ENCODE data around the gene TNFSF10.

Gene TNFSF10

GRCh38 chr3:172543419-172543818 is 20.2 kb upstream of the TNFSF10 start:
- no CpG with 5 or more reads among the region's 1 CpG for WGBS, 2 donors (ENCODE audit: extremely low coverage in 2 of 2, insufficient read length in 2 of 2, insufficient replicate concordance in 1 of 2)
- H2BK5ac ChIP-seq (ENCODE audit: low read length), result no peak overlapping the region
- no peaks in the 10 kb centered on the region for H3K79me1 ChIP-seq (ENCODE audit: low read depth, low read length)
- H3K9me3 ChIP-seq (replicated peaks in 1 of 2; ENCODE audit: control insufficient read depth in 2 of 2, insufficient read depth in 1 of 2, low read depth in 1 of 2, low read length in 2 of 2), result no peaks in the 10 kb centered on the region
- H2BK120ac ChIP-seq (ENCODE audit: low read depth, low read length), result no peak overlapping the region
- H2AFZ ChIP-seq (ENCODE audit: low read length), result no peak overlapping the region
- H3K18ac ChIP-seq (ENCODE audit: low read length), result no peak overlapping the region
- H4K8ac ChIP-seq (ENCODE audit: low read depth, low read length), result no peak overlapping the region
- no peaks in the 10 kb centered on the region for H3K36me3 ChIP-seq (replicated peaks in 1 of 2; ENCODE audit: control insufficient read depth in 2 of 2, insufficient read depth in 2 of 2, low read length in 2 of 2)
- H3K27ac ChIP-seq (replicated peaks; ENCODE audit: low read length), result no peak overlapping the region
- H3K9ac ChIP-seq (ENCODE audit: low read depth, low read length, poor library complexity), result no peak overlapping the region
- H3K4me2 ChIP-seq (ENCODE audit: insufficient read depth, low read length, poor library complexity, severe bottlenecking), result no peak overlapping the region
- no peaks in the 10 kb centered on the region for H3K27me3 ChIP-seq (ENCODE audit: control insufficient read depth in 3 of 3, insufficient read depth in 3 of 3, low read depth in 1 of 3, low read length in 3 of 3)
- H3K4me3 ChIP-seq (ENCODE audit: low read length in 2 of 2), result no peak overlapping the region
- H3K4ac ChIP-seq (ENCODE audit: low read length), result no peak overlapping the region
- no peak overlapping the region for H3K23ac ChIP-seq (ENCODE audit: low read depth, low read length, poor library complexity)
- no peak overlapping the region for H3K14ac ChIP-seq (ENCODE audit: low read length)
- no peak overlapping the region for H2BK12ac ChIP-seq (ENCODE audit: low read length)
- DNase-seq (ENCODE audit: low spot score), result no peak
- no peak overlapping the region for H2AK5ac ChIP-seq (ENCODE audit: low read depth, low read length)
- H4K91ac ChIP-seq (ENCODE audit: low read depth, low read length, poor library complexity), result no peak overlapping the region
- H2BK15ac ChIP-seq (ENCODE audit: low read length), result no peak overlapping the region
- H3K4me1 ChIP-seq (ENCODE audit: control insufficient read depth in 2 of 2, insufficient read depth in 1 of 2, low read depth in 1 of 2, low read length in 2 of 2), result no peaks in the 10 kb centered on the region

- Histone ChIP-seq H2BK15ac (ENCODE audit: low read length) (no peak overlapping the region), H3K4me3 (ENCODE audit: low read length in 2 of 2) (no peak overlapping the region), H3K27me3 (ENCODE audit: control insufficient read depth in 3 of 3, insufficient read depth in 3 of 3, low read depth in 1 of 3, low read length in 3 of 3) (no peaks in the 10 kb centered on the region), H3K4me2 (ENCODE audit: insufficient read depth, low read length, poor library complexity, severe bottlenecking) (no peak overlapping the region), H4K91ac (ENCODE audit: low read depth, low read length, poor library complexity) (no peak overlapping the region), H3K23ac (ENCODE audit: low read depth, low read length, poor library complexity) (no peak overlapping the region), H2BK5ac (ENCODE audit: low read length) (no peak overlapping the region), H3K14ac (ENCODE audit: low read length) (no peak overlapping the region), H3K27ac (replicated peaks; ENCODE audit: low read length) (no peak overlapping the region), H4K8ac (ENCODE audit: low read depth, low read length) (no peak overlapping the region), H3K18ac (ENCODE audit: low read length) (no peak overlapping the region), H3K4me1 (ENCODE audit: control insufficient read depth in 2 of 2, insufficient read depth in 1 of 2, low read depth in 1 of 2, low read length in 2 of 2) (no peaks in the 10 kb centered on the region), H2AK5ac (ENCODE audit: low read depth, low read length) (no peak overlapping the region), H2BK120ac (ENCODE audit: low read depth, low read length) (no peak overlapping the region), H2BK12ac (ENCODE audit: low read length) (no peak overlapping the region), H3K9ac (ENCODE audit: low read depth, low read length, poor library complexity) (no peak overlapping the region), H3K36me3 (replicated peaks in 1 of 2; ENCODE audit: control insufficient read depth in 2 of 2, insufficient read depth in 2 of 2, low read length in 2 of 2) (no peaks in the 10 kb centered on the region), H3K4ac (ENCODE audit: low read length) (no peak overlapping the region), H2AFZ (ENCODE audit: low read length) (no peak overlapping the region), H3K9me3 (replicated peaks in 1 of 2; ENCODE audit: control insufficient read depth in 2 of 2, insufficient read depth in 1 of 2, low read depth in 1 of 2, low read length in 2 of 2) (no peaks in the 10 kb centered on the region), H3K79me1 (ENCODE audit: low read depth, low read length) (no peaks in the 10 kb centered on the region)
- WGBS, 2 donors (ENCODE audit: extremely low coverage in 2 of 2, insufficient read length in 2 of 2, insufficient replicate concordance in 1 of 2), result no CpG with 5 or more reads among the region's 3 CpGs
- no peak for DNase-seq (ENCODE audit: low spot score)
Measured at GRCh38 chr3:172542999-172543398, 19.8 kb upstream of the TNFSF10 start.

GRCh38 chr3:172541945-172542488 is 18.8 kb upstream of the TNFSF10 start:
- H3K27ac ChIP-seq (replicated peaks; ENCODE audit: low read length), result no peak overlapping the region
- no peak overlapping the region for H4K8ac ChIP-seq (ENCODE audit: low read depth, low read length)

GRCh38 chr3:172540049-172540448 is 16.8 kb upstream of the TNFSF10 start:
- Histone ChIP-seq H2AFZ (ENCODE audit: low read length) (no peak overlapping the region), H3K23ac (ENCODE audit: low read depth, low read length, poor library complexity) (no peak overlapping the region), H4K8ac (ENCODE audit: low read depth, low read length) (no peak overlapping the region), H3K27ac (replicated peaks; ENCODE audit: low read length) (no peak overlapping the region), H2BK5ac (ENCODE audit: low read length) (no peak overlapping the region), H3K14ac (ENCODE audit: low read length) (no peak overlapping the region), H3K9me3 (replicated peaks in 1 of 2; ENCODE audit: control insufficient read depth in 2 of 2, insufficient read depth in 1 of 2, low read depth in 1 of 2, low read length in 2 of 2) (no peaks in the 10 kb centered on the region), H3K9ac (ENCODE audit: low read depth, low read length, poor library complexity) (no peak overlapping the region), H3K4me2 (ENCODE audit: insufficient read depth, low read length, poor library complexity, severe bottlenecking) (no peak overlapping the region), H2BK15ac (ENCODE audit: low read length) (no peak overlapping the region), H3K18ac (ENCODE audit: low read length) (no peak overlapping the region), H3K4ac (ENCODE audit: low read length) (no peak overlapping the region), H3K27me3 (ENCODE audit: control insufficient read depth in 3 of 3, insufficient read depth in 3 of 3, low read depth in 1 of 3, low read length in 3 of 3) (peaks cover 0 to 3% (median 0%) of the 10 kb centered on the region in 3 experiments), H4K91ac (ENCODE audit: low read depth, low read length, poor library complexity) (no peak overlapping the region), H2AK5ac (ENCODE audit: low read depth, low read length) (no peak overlapping the region), H2BK120ac (ENCODE audit: low read depth, low read length) (no peak overlapping the region), H3K79me1 (ENCODE audit: low read depth, low read length) (no peaks in the 10 kb centered on the region), H3K4me3 (ENCODE audit: low read length in 2 of 2) (no peak overlapping the region), H3K36me3 (replicated peaks in 1 of 2; ENCODE audit: control insufficient read depth in 2 of 2, insufficient read depth in 2 of 2, low read length in 2 of 2) (no peaks in the 10 kb centered on the region), H3K4me1 (ENCODE audit: control insufficient read depth in 2 of 2, insufficient read depth in 1 of 2, low read depth in 1 of 2, low read length in 2 of 2) (no peaks in the 10 kb centered on the region), H2BK12ac (ENCODE audit: low read length) (no peak overlapping the region)
- WGBS, 2 donors (ENCODE audit: extremely low coverage in 2 of 2, insufficient read length in 2 of 2, insufficient replicate concordance in 1 of 2), result no CpG with 5 or more reads among the region's 1 CpG
- DNase-seq (ENCODE audit: low spot score), result no peak

More at GRCh38 chr3:172541945-172542488, 18.8 kb upstream of the TNFSF10 start:
- H3K36me3 ChIP-seq (replicated peaks in 1 of 2; ENCODE audit: control insufficient read depth in 2 of 2, insufficient read depth in 2 of 2, low read length in 2 of 2), result no peaks in the 10 kb centered on the region
- H3K9ac ChIP-seq (ENCODE audit: low read depth, low read length, poor library complexity), result no peak overlapping the region
- no peak overlapping the region for H3K14ac ChIP-seq (ENCODE audit: low read length)
- no peak overlapping the region for H2AK5ac ChIP-seq (ENCODE audit: low read depth, low read length)
- H2BK5ac ChIP-seq (ENCODE audit: low read length), result no peak overlapping the region
- H3K4me3 ChIP-seq (ENCODE audit: low read length in 2 of 2), result no peak overlapping the region
- no peak overlapping the region for H3K23ac ChIP-seq (ENCODE audit: low read depth, low read length, poor library complexity)
- H2BK15ac ChIP-seq (ENCODE audit: low read length), result no peak overlapping the region
- H2BK120ac ChIP-seq (ENCODE audit: low read depth, low read length), result no peak overlapping the region
- H3K27me3 ChIP-seq (ENCODE audit: control insufficient read depth in 3 of 3, insufficient read depth in 3 of 3, low read depth in 1 of 3, low read length in 3 of 3), result no peaks in the 10 kb centered on the region
- no peak overlapping the region for H3K4me2 ChIP-seq (ENCODE audit: insufficient read depth, low read length, poor library complexity, severe bottlenecking)
- H3K4ac ChIP-seq (ENCODE audit: low read length), result no peak overlapping the region
- no peaks in the 10 kb centered on the region for H3K4me1 ChIP-seq (ENCODE audit: control insufficient read depth in 2 of 2, insufficient read depth in 1 of 2, low read depth in 1 of 2, low read length in 2 of 2)
- no peaks in the 10 kb centered on the region for H3K9me3 ChIP-seq (replicated peaks in 1 of 2; ENCODE audit: control insufficient read depth in 2 of 2, insufficient read depth in 1 of 2, low read depth in 1 of 2, low read length in 2 of 2)
- no peaks in the 10 kb centered on the region for H3K79me1 ChIP-seq (ENCODE audit: low read depth, low read length)
- no peak overlapping the region for H2AFZ ChIP-seq (ENCODE audit: low read length)
- no peak overlapping the region for H2BK12ac ChIP-seq (ENCODE audit: low read length)
- H3K18ac ChIP-seq (ENCODE audit: low read length), result no peak overlapping the region
- DNase-seq (ENCODE audit: low spot score), result no peak
- no peak overlapping the region for H4K91ac ChIP-seq (ENCODE audit: low read depth, low read length, poor library complexity)
